SK-N-SH (cell line): ENCODE data around the gene FLRT1. TPM values are rescaled to one million over a fixed set of nuclear protein-coding genes. Genes with fewer than 3 reads are reported as not detected.

Experiments
- CTCF ChIA-PET: fragments of 300-600, 350-600 bp; formaldehyde crosslinking; extraction: SDS; loops from one replicate; lab custom pipeline; 2021; lab: Yijun Ruan, JAX
- POLR2A ChIA-PET: fragments of 350-600 bp; sonication (Branson Sonifier 250); formaldehyde crosslinking; extraction: SDS; loops from one replicate; lab custom pipeline; 2020; ENCODE audit warnings: antibody characterized with exemption, inconsistent platforms; lab: Yijun Ruan, JAX
- DNase-seq: peaks from one replicate; pipeline ENCODE4 v3.0.0; 2012
- H2AFZ ChIP-seq: fragments of 200-600 bp; sonication (generic); 2 replicates; pipeline ENCODE4 v1.8.1; 2016; ENCODE audit warnings: antibody characterized with exemption, mild to moderate bottlenecking, low read depth
- H3F3A ChIP-seq: fragments of 200-600 bp; sonication (generic); replicated peaks from 2 replicates; pipeline ENCODE3; 2016; ENCODE audit warnings: antibody characterized with exemption, mild to moderate bottlenecking; ENCODE audit not compliant: insufficient read depth
- H3K27ac ChIP-seq, 2 experiments: fragments of 200-500 bp in 1 of 2; fragments of 200-600 bp in 1 of 2; sonication (Bioruptor generic) in 1 of 2; sonication (generic), shearing (Covaris generic) in 1 of 2; 2 replicates each; pipeline versions ENCODE4 v1.5.1 to v1.6.1; 2014 to 2016; ENCODE audit warnings: low read depth in 2 of 2, inconsistent platforms in 1 of 2, low read length in 1 of 2, mild to moderate bottlenecking in 1 of 2, mixed read lengths in 1 of 2
- H3K27me3 ChIP-seq: fragments of 200-600 bp; sonication (generic), shearing (Covaris generic); 2 replicates; pipeline ENCODE4 v1.6.1; 2016; ENCODE audit warnings: mixed run types; ENCODE audit not compliant: insufficient read depth
- H3K36me3 ChIP-seq, 2 experiments: fragments of 200-500 bp in 1 of 2; fragments of 200-600 bp in 1 of 2; sonication (Bioruptor generic) in 1 of 2; sonication (generic) in 1 of 2; replicated peaks in 1 of 2; 2 replicates each; pipeline versions ENCODE3 to v1.5.1; 2014 to 2016; ENCODE audit warnings: low read length in 1 of 2, mild to moderate bottlenecking in 1 of 2; ENCODE audit not compliant: insufficient read depth in 2 of 2, control insufficient read depth in 1 of 2
- H3K4me1 ChIP-seq, 2 experiments: fragments of 200-500 bp in 1 of 2; fragments of 200-600 bp in 1 of 2; sonication (Bioruptor generic) in 1 of 2; sonication (generic), shearing (Covaris generic) in 1 of 2; 2 replicates each; pipeline versions ENCODE4 v1.5.1 to v1.6.1; 2014 to 2016; ENCODE audit warnings: low read depth in 1 of 2, low read length in 1 of 2, mixed run types in 1 of 2; ENCODE audit not compliant: insufficient read depth in 2 of 2, control insufficient read depth in 1 of 2
- H3K4me2 ChIP-seq: fragments of 200-600 bp; sonication (generic), shearing (Covaris generic); 2 replicates; pipeline ENCODE4 v1.6.1; 2017; ENCODE audit warnings: mixed run types
- H3K4me3 ChIP-seq, 2 experiments: fragments of 200-500 bp in 1 of 2; fragments of 200-600 bp in 1 of 2; sonication (Bioruptor generic) in 1 of 2; sonication (generic), shearing (Covaris generic) in 1 of 2; 2 replicates each; pipeline versions ENCODE4 v1.5.1 to v1.8.1; 2014 to 2016; ENCODE audit warnings: low read depth in 2 of 2, inconsistent platforms in 1 of 2, low read length in 1 of 2, mild to moderate bottlenecking in 1 of 2, mixed read lengths in 1 of 2, moderate library complexity in 1 of 2
- H3K79me2 ChIP-seq: fragments of 200-600 bp; sonication (generic); 2 replicates; pipeline ENCODE4 v1.8.1; 2017; ENCODE audit warnings: mild to moderate bottlenecking; ENCODE audit not compliant: insufficient read depth
- H3K9ac ChIP-seq: fragments of 200-600 bp; sonication (generic); 2 replicates; pipeline ENCODE4 v1.6.1; 2017; ENCODE audit warnings: mixed run types
- H3K9me2 ChIP-seq: fragments of 200-600 bp; sonication (generic); 2 replicates; pipeline ENCODE4 v1.6.1; 2017; ENCODE audit warnings: mixed run types
- H3K9me3 ChIP-seq: fragments of 200-600 bp; sonication (generic); 2 replicates; pipeline ENCODE4 v1.6.1; 2017; ENCODE audit warnings: mixed run types, mild to moderate bottlenecking, moderate library complexity
- H4K20me1 ChIP-seq: fragments of 200-600 bp; sonication (generic); 2 replicates; pipeline ENCODE4 v1.6.1; 2017; ENCODE audit warnings: mild to moderate bottlenecking, mixed run types; ENCODE audit not compliant: insufficient read depth
- CHD2 ChIP-seq: fragments of 150-350 bp; IDR thresholded peaks from 2 replicates; pipeline ENCODE4 v1.6.1; 2018; ENCODE audit warnings: low read length; ENCODE audit not compliant: partially characterized antibody
- EP300 ChIP-seq, 2 experiments: IDR thresholded peaks; 2 replicates each; pipeline versions ENCODE4 v1.4.0 to v1.6.1; 2012; ENCODE audit warnings: borderline replicate concordance in 1 of 2, low read depth in 1 of 2, low read length in 1 of 2
- EZH2phosphoT487 ChIP-seq: fragments of 200-600 bp; sonication (generic); IDR thresholded peaks from 2 replicates; pipeline ENCODE4 v1.6.1; 2017; ENCODE audit warnings: low read depth, mixed run types, mild to moderate bottlenecking, antibody characterized with exemption, moderate library complexity, borderline replicate concordance
- FOXJ3 ChIP-seq: sonication (generic); formaldehyde crosslinking; IDR thresholded peaks from 2 replicates; pipeline ENCODE4 v1.5.1; 2020; ENCODE audit warnings: mild to moderate bottlenecking, missing genetic modification reagents
- MAX ChIP-seq: IDR thresholded peaks from 2 replicates; pipeline ENCODE4 v1.4.0; 2012; ENCODE audit warnings: low read depth
- NFIC ChIP-seq: IDR thresholded peaks from 2 replicates; pipeline ENCODE4 v1.4.0; 2012; ENCODE audit warnings: borderline replicate concordance
- PBX3 ChIP-seq: IDR thresholded peaks from 2 replicates; pipeline ENCODE4; 2012
- RCOR1 ChIP-seq: fragments of 150-350 bp; IDR thresholded peaks from 2 replicates; pipeline ENCODE4 v1.6.1; 2017; ENCODE audit warnings: antibody characterized with exemption, low read length
- REST ChIP-seq: IDR thresholded peaks from 2 replicates; pipeline ENCODE4 v1.6.1; 2012; ENCODE audit warnings: mild to moderate bottlenecking, low read depth, low read length, moderate library complexity
- RXRA ChIP-seq: IDR thresholded peaks from 2 replicates; pipeline ENCODE4 v1.4.0; 2012; ENCODE audit warnings: low read depth, mild to moderate bottlenecking, borderline replicate concordance
- SIN3A ChIP-seq: IDR thresholded peaks from 2 replicates; pipeline ENCODE4 v1.6.1; 2012; ENCODE audit warnings: low read depth, mild to moderate bottlenecking, low read length, moderate library complexity, borderline replicate concordance
- SMC3 ChIP-seq: IDR thresholded peaks from 2 replicates; pipeline ENCODE4 v1.6.1; 2012; ENCODE audit warnings: low read depth, low read length, improper control_type of control experiment
- TAF1 ChIP-seq: IDR thresholded peaks from 2 replicates; pipeline ENCODE4 v1.6.1; 2012; ENCODE audit warnings: low read depth, mild to moderate bottlenecking, low read length, moderate library complexity, borderline replicate concordance
- TCF12 ChIP-seq: IDR thresholded peaks from 2 replicates; pipeline ENCODE4 v1.4.0; 2012
- USF1 ChIP-seq: IDR thresholded peaks from 2 replicates; pipeline ENCODE4 v1.4.0; 2012; ENCODE audit warnings: low read depth, borderline replicate concordance
- WGBS: methylation state at CpG from one replicate; pipeline ENCODE4 v1.1.6; 2017; ENCODE audit warnings: low lambda C conversion rate; 5-methylcytosine and 5-hydroxymethylcytosine counted together
- polyA plus RNA-seq, 3 experiments: library from polyadenylated mRNA; depleted of rRNA; stranded (reverse); fragments of >200 nt; gene quantifications; 2 replicates each; pipeline ENCODE4 v1.2.3, GENCODE V29; 2012

The FLRT1 gene
- polyA plus RNA-seq, 1 of the 3 experiments (the other 2 are of a cell fraction) = 0.03 TPM

- TF ChIP-seq REST (no peak), NFIC (no peak), SIN3A (no peak), TAF1 (no peak), RCOR1 (no peak), CHD2 (no peak), TCF12 (no peak), EP300 (IDR thresholded peaks at IDR 0.05; ENCODE audit: borderline replicate concordance in 1 of 2, low read depth in 1 of 2, low read length in 1 of 2) (no peak), FOXJ3 (CRISPR knock-in tag) (no peak), SMC3 (no peak)
These were observed 17.8 kb upstream of the FLRT1 start (continued) for GRCh38 chr11:64017945-64018224.

- H3K36me3 ChIP-seq = no peaks in the 10 kb centered on the region
- no peak overlapping the region for H3K27ac ChIP-seq
- H3K9me2 ChIP-seq = no peaks in the 10 kb centered on the region
- H3K4me1 ChIP-seq = peaks cover 0 to 51% of the 10 kb centered on the region in 2 experiments; a peak in 1 of 4 replicates
- DNase-seq = no peak
- ChIA-PET CTCF (interaction anchor here (0.6 to 3.0 kb wide), 6 partner anchors 11 to 1201 kb away, joined by 3 to 17 read pairs (median 4); no protein-coding TSS in a partner anchor), POLR2A (interaction anchor here (1.1 to 1.8 kb wide), 5 partner anchors 11 to 188 kb away, joined by 3 to 7 read pairs (median 3); partner anchors contain the start of gene FERMT3)
- peaks cover 5% of the 10 kb centered on the region; the same call in 1 of the 2 replicates for H4K20me1 ChIP-seq
- no peak for TF ChIP-seq USF1
- TF ChIP-seq PBX3 = no peak
- no peak for TF ChIP-seq EZH2phosphoT487
- TF ChIP-seq NFIC = no peak
- TF ChIP-seq MAX = no peak
- no peak for TF ChIP-seq RXRA
- no peak overlapping the region for H3K4me2 ChIP-seq
- H3K4me3 ChIP-seq = no peak overlapping the region
- H3F3A ChIP-seq = no peaks in the 10 kb centered on the region
- no peaks in the 10 kb centered on the region for H3K79me2 ChIP-seq
- 83% methylated on average over 1 of the region's 8 CpGs for WGBS
- H3K9me3 ChIP-seq = no peaks in the 10 kb centered on the region
- no peak overlapping the region for H2AFZ ChIP-seq
- H3K27me3 ChIP-seq = no peaks in the 10 kb centered on the region
- no peak overlapping the region for H3K9ac ChIP-seq
These were observed 17.4 kb upstream of the FLRT1 start for GRCh38 chr11:64018310-64018709.
